Neural crest cell (in vitro differentiated cells): ENCODE results near the gene OXCT2. TPM values are rescaled to one million over a fixed set of nuclear protein-coding genes. Genes with fewer than 3 reads are reported as not detected.
A peak's percentile ranks its signal among the peaks of the same experiment; 100 is the strongest.

ENCODE experiments used
- DNase-seq: peaks from one replicate; pipeline ENCODE4 v3.0.0; 2021; ENCODE audit warnings: low read depth, mixed read lengths, low spot score
- H3K27ac Mint-ChIP-seq: one replicate; pipeline ENCODE4 v1.8.0; 2021; ENCODE audit warnings: mild to moderate bottlenecking, mixed read lengths; ENCODE audit not compliant: unreplicated experiment
- H3K27me3 Mint-ChIP-seq: 2 replicates; pipeline ENCODE4 v1.8.0; 2021; ENCODE audit warnings: low read depth, mild to moderate bottlenecking, mixed read lengths
- H3K36me3 Mint-ChIP-seq: 2 replicates; pipeline ENCODE4 v1.8.0; 2021; ENCODE audit warnings: low read depth, mild to moderate bottlenecking, mixed read lengths
- H3K4me1 Mint-ChIP-seq: 2 replicates; pipeline ENCODE4 v1.8.0; 2021; ENCODE audit warnings: mixed read lengths
- H3K4me3 Mint-ChIP-seq: one replicate; pipeline ENCODE4 v1.8.0; 2021; ENCODE audit warnings: mild to moderate bottlenecking, mixed read lengths
- H3K9me3 Mint-ChIP-seq: 2 replicates; pipeline ENCODE4 v1.8.0; 2021; ENCODE audit warnings: mixed read lengths
- total RNA-seq: library from RNA; stranded (reverse); gene quantifications from 2 replicates; pipeline ENCODE4 v1.2.1, GENCODE V29; 2021
- TF ChIP-seq, protein P1 (sequence below): fragments of 200-600 bp; sonication (generic); conservative IDR thresholded peaks from 2 replicates; pipeline ENCODE4 v1.5.0; 2021; ENCODE audit warnings: antibody characterized with exemption, mild to moderate bottlenecking

Gene OXCT2
- total RNA-seq, 1 donor from 2014 or later = 0.77 TPM

DNA sequence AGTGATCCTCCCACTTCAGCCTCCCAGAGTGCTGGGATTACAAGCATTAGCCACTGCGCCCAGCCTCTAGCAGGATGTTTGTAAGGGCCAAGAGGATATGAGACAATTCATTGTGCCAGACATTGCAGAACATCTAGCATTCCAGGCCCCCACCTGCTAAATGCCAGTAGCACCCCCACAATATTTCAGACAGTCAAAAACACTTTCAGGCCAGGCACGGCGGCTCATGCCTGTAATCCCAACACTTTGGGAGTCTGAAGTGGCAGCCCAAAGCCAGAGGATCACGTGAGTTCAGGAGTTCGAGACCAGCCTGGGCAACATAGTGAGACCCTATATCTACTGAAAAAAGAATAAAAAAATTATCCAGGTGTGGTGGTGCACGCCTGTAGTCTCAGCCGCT is 19.6 kb downstream of the OXCT2 start:
- no peak overlapping the region for H3K4me3 Mint-ChIP-seq
- no peak for DNase-seq
- H3K4me1 Mint-ChIP-seq = no peaks in the 10 kb centered on the region
- no peaks in the 10 kb centered on the region for H3K27me3 Mint-ChIP-seq
- H3K27ac Mint-ChIP-seq = no peak overlapping the region
- no peaks in the 10 kb centered on the region for H3K9me3 Mint-ChIP-seq
- TF ChIP-seq, protein P1, sequence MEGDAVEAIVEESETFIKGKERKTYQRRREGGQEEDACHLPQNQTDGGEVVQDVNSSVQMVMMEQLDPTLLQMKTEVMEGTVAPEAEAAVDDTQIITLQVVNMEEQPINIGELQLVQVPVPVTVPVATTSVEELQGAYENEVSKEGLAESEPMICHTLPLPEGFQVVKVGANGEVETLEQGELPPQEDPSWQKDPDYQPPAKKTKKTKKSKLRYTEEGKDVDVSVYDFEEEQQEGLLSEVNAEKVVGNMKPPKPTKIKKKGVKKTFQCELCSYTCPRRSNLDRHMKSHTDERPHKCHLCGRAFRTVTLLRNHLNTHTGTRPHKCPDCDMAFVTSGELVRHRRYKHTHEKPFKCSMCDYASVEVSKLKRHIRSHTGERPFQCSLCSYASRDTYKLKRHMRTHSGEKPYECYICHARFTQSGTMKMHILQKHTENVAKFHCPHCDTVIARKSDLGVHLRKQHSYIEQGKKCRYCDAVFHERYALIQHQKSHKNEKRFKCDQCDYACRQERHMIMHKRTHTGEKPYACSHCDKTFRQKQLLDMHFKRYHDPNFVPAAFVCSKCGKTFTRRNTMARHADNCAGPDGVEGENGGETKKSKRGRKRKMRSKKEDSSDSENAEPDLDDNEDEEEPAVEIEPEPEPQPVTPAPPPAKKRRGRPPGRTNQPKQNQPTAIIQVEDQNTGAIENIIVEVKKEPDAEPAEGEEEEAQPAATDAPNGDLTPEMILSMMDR = no peak
- H3K36me3 Mint-ChIP-seq = peaks cover 10% of the 10 kb centered on the region

DNA sequence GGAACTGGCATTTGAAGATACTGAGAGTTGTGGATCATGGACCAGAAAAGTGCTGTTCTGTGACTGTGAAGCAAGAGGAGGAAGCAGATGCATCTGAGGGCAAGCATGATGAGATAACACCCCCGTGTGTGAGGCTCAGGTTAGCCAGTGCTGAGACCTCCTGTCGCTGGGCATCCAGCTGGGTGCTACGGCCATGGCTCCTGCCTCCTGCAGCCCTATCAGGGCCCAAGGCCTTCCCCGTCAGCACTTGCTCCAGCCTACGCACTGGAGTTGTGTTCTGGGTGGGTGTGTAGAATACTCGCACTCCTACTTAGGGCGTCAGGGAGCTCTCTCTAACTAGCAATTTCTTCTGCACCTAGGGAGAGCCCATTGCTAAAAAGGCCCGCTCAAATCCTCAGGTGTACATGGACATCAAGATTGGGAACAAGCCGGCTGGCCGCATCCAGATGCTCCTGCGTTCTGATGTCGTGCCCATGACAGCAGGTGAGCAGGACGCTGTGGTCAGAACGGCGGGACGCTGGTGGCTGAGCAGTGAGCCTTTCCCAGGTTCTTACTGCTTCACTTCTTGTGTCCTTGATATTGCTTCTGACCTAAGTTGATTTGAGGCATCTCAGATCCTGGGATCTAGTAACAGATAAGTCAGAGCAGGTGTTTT is 26.0 kb downstream of the OXCT2 start:
- peaks cover 8% of the 10 kb centered on the region for H3K4me1 Mint-ChIP-seq
- H3K27me3 Mint-ChIP-seq = no peaks in the 10 kb centered on the region
- H3K27ac Mint-ChIP-seq = no peak overlapping the region
- H3K9me3 Mint-ChIP-seq = no peaks in the 10 kb centered on the region
- peaks cover 6% of the 10 kb centered on the region for H3K36me3 Mint-ChIP-seq
- TF ChIP-seq, protein P1 = no peak
- no peak overlapping the region for H3K4me3 Mint-ChIP-seq
- no peak for DNase-seq

DNA sequence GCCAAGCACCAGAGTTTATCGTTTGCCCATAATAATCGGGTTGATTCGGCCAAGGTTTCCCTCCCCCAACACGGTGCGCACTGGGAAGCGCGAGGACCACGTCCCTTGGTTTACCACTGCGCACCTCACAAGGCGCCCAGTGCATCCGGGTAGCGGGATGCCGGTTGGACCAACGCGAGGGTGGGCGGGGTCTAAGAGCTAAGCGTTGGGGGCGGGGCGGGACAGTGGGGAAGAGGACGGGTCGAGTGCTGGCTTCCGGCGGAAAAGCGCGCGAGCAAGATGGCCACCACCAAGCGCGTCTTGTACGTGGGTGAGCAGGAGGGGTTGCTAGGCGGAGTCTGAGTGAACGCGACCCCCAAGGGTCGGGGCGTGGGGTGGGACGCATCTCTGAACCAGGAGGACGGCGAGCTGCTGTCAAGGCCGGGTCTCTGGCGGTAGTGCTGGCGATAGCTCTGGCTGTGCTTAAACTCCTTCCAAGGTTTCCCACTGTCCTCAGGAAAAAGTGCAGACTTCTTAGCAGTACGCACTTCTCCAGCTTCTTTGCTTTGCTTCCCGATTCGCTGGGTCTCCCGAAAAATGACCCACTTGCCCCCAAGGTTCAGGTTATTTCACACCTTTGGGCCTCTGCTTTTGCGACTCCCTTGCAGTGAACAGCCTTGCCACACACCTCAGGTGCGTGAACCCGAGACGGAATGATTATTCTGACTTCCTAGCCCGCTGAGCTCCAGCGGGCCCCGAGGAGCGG is 32.4 kb downstream of the OXCT2 start, which contains the start of gene PPIE:
Gene PPIE, plus strand, starts transcription at position 261 of the 745 bp plus-strand sequence. Its CDS starts 19 bp downstream, at position 280.
- peaks cover 27% of the 10 kb centered on the region for H3K4me1 Mint-ChIP-seq
- H3K9me3 Mint-ChIP-seq = no peaks in the 10 kb centered on the region
- peak within 1 kb of the TSS; percentile 91 for H3K27ac Mint-ChIP-seq
- TF ChIP-seq, protein P1 = no peak
- H3K27me3 Mint-ChIP-seq = peaks cover 40% of the 10 kb centered on the region
- peak within 1 kb of the TSS; percentile 97 for H3K4me3 Mint-ChIP-seq
- DNase-seq = peak; percentile 84
- H3K36me3 Mint-ChIP-seq = no peaks in the 10 kb centered on the region

DNA sequence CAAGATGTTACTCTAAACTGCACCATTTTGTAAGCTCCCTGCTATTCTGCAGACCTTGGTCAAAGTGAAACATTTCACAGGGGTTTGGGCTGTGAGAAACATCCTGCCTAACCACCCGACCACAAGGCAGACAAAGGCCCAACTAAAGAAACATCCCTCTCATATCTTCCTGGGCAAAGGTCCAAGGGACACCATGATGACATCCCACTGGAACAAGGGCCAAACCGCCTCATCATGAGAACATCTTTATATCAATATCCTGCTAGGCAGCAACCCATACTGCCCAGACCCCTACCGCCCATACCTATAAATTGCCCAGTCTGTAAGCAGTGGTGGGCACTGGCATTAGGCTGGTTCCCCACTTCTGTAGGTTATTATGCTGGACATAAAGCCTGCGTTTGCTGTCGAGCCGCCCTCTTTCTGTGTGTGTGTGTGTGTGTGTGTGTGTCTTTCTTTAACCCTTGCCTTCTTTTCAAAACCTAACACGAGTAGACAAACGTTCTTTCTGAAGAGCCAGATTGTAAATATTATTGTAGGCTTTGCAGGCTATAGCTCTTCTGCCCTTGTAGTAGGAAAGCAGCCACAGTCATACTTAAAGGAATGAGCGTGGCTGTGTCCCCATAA is 33.5 kb downstream of the OXCT2 start:
- Mint-ChIP-seq H3K4me1 (peaks cover 27% of the 10 kb centered on the region), H3K36me3 (no peaks in the 10 kb centered on the region), H3K4me3 (peak overlapping the region; percentile 21), H3K27ac (no peak overlapping the region), H3K27me3 (peaks cover 52% of the 10 kb centered on the region), H3K9me3 (no peaks in the 10 kb centered on the region)
- TF ChIP-seq, protein P1 = no peak
- no peak for DNase-seq

DNA sequence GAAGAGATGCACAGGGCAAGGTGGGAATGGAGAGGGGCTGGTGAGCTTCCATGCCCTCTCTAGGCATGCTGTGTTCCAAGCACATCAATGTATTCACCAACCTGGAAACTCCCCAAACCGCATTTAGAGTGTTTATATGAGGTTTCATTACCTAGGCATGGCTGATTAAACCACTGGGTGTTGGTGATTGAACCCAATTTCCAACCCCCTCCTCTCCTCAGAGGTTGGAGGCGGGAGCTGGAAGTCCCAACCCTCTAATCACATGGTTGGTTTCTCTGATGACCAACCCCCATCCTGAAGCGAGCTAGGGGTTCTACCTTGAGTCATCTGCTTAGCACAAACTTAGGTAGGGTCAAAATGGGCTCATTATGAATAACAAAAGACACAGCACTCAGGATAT is 35.4 kb downstream of the OXCT2 start:
- TF ChIP-seq, protein P1 = no peak
- no peak for DNase-seq
- Mint-ChIP-seq H3K27me3 (peaks cover 71% of the 10 kb centered on the region), H3K27ac (no peak overlapping the region), H3K4me3 (peak overlapping the region; percentile 20), H3K9me3 (no peaks in the 10 kb centered on the region), H3K4me1 (peaks cover 22% of the 10 kb centered on the region), H3K36me3 (no peaks in the 10 kb centered on the region)
